GM21723 (cell line): ENCODE measurements around the gene BCL2.
"Not testable (repeated sequence)": the region's sequence is repeated elsewhere in the genome, so short reads cannot be mapped to it uniquely, and the experiment has no call there.

ENCODE experiments used
- ATAC-seq: cut with Tn5 transposase; IDR thresholded peaks from one replicate; pipeline ENCODE4 v1.9.1; 2021; ENCODE audit warnings: mild to moderate bottlenecking, moderate library complexity; ENCODE audit not compliant: unreplicated experiment

BCL2 gene

DNA sequence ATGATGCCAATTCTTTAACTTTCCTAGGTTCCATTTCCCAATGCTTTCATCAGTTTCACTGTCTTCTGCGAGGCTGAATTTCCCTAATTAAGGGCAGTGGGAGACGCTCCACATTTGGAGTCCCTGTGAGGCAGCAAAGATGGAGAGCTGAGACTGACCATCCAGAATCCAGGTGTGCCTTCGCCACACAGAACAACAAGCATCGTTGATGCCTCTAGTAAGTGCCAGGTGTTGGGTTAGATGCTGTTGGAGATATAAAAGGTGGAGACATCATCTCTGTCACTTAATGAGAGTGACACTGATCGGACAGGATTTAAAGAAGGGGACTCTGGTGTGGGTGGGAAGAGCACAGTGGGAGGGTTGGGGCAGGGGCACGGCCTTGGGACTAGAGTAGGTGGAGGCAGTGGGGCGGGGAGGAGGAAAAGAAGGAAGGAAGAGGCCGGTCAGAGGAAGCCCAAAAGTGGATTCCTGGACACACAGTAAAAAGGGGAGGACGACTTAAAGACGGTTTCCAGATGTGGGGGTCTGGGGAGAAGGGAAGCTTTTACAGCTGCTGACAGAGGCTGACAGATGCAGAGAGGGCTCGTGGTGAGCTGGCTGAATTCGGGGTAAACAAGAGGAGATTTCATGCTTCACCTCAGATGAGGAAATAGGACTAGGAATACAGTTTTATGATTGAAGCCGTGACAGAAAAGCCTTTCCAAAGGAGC lies 113.0 kb downstream of the BCL2 start:
- no peak for ATAC-seq

DNA sequence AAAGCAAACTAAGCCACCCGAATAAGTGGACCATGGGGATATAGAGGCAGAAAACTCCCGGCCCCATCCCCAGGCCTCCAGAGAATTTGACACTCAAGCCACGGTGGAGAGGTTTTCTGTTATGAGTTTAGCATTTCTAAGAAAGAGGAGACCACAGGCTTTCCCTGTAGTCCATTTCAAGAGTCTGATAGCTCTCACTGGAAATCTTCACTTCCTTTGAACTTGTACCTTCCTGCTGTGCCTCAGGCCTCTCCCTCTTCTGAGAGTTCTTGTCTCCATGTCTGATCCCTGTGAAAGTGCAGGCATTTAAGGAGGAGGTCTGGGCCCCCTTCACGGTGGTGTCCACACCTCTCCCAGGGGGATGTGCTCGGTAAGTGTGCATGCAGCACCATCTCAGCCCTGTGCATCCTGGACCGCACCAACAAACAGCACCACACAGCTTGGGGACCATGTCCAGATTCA lies 113.7 kb downstream of the BCL2 start:
- no peak for ATAC-seq

DNA sequence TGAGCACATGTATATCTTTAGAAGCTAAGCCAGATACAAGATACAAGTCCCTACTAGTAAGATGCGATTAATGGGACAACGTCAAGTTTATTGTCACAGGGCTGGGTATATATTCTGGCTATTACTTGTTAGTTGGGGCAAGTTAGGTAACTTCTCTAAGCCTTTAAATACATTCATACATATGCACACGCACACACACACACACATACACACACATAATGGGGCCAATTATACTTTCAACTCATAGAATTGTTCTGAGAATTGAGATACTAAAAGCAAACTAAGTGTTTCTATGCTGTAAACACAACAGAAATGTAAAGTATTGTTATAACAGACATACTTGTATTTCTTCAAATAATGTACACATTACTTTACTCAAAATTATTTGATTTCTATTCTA lies 116.1 kb downstream of the BCL2 start:
- ATAC-seq = no peak

DNA sequence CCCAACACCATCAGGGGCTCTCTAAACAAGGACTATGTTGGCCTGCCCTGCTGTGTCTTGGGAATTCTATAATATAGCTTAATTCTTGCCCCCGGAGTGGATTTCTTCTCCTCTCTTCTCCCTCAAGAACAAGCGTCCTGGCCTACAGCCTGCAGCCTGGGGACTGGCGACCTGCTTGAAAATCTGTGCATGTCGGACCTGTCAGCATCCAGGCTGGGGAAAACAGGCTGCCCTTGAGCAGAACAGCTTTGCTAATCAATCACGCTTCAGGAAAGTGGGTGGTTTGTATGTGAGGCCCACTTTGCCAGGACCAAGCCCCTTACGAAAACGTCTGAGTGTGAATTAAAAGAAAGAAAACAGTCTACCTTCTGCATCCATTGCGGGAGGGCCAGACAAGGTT lies 116.7 kb downstream of the BCL2 start:
- no peak for ATAC-seq

DNA sequence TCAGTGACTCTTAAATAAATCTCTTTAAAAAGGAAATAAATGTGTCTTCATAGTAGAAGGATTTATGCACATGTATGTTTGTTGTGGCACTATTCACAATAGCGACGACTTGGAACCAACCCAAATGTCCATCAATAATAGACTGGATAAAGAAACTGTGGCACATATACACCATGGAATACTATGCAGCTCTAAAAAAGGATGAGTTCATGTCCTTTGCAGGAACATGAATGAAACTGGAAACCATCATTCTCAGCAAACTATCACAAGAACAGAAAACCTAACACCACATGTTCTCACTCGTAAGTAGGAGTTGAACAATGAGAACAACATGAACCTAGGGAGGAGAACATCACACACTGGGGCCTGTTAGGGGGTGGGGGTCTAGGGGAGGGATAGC lies 118.1 kb downstream of the BCL2 start:
- not testable (repeated sequence) for ATAC-seq

DNA sequence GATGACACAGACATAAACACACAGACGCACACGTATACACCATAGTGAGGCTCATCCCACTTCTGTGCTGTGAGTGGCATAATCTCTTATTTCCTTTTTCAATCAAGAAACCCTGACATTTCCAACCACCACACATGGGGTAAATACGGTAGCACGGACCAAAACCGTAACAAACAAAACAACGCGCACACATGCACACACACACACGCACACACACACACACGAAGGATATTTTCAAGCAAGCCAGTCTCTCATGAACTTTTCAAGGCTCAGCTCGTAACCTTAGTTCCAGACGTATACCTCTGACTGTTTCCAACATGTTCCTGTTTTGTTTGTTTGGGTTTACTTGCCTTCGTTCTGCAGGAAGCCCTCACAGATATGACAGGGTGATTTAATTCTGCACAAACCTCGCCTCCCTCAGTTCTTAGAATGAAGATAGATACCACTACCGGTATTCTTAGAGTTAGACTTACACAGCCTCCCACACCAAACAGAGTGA lies 119.8 kb downstream of the BCL2 start:
- no peak for ATAC-seq

DNA sequence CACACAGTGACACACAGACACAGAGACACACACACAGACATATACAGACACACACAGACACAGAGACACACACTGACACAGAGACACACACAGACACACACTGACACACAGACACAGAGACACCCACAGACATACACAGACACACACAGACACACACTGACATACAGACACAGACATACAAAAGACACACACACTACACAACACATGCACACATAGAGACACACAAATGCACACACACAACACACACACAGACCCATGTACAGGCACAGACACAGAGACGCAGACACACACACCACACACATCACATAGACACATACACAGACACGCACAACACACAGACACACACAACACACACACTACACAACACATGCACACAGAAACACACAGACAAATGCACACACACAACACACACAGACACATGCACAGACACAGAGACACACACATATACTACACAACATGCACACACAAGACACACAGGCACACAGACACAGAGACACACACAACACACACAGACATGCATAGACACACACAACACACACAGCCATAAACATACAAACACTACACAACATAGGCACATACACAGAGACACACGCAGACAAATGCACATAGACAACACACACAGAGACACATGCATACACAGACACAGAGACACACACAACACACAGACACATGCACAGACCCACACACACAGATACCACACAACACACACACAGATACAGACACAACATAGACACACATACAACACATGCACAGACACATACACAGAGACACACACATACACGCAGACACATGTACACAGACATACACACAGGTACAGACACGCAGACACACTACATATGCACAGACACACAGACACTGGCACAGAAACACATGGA lies 120.5 kb downstream of the BCL2 start:
- ATAC-seq = no peak

DNA sequence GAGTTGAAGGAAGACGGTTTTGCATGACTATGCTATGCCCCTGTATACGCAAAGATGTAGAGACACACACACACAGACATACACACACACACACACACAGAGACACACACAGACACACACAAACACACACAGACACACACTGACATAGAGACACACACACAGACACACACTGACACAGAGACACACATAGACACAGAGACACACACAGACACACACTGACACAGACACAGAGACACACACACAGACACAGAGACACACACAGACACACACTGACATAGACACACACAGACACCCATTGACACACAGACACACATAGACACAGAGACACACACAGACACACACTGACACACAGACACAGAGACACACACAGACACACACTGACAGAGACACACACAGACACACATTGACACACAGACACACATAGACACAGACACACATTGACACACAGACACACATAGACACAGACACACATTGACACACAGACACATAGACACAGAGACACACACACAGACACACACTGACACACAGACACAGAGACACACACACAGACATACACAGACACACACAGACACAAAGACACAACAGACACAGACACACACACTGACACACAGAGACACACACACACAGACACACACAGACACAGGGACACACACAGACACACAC lies 121.3 kb downstream of the BCL2 start:
- ATAC-seq = no peak

DNA sequence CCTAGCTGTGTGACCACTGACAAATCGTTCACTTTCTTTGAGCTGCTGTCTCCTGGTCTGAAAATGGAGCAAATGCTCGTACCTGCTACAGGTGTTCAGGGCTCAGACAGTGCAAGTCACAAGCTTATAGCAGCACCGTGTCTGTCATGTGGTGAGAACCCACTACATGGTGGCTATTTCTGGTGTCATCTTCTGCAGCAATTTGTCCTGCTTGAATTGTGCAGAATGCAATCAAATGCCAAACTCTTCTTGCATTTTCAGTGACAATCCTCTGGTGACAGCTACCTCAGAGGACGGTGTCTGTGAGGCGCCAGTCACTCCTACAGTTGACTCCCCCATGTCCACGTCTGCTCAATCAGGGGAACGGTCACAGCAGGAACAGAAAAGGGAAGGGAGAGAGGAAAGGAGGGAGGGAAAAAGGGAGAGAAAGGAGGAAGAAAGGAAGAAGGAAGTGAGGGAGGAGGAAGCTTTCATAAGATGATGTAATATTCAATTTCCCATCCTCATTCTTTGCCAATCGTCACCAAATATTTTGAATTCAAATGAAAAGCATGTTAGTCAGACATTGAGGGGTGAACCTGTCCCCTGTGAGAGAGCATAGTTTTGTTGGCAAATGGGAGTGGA lies 122.2 kb downstream of the BCL2 start:
- no peak for ATAC-seq

DNA sequence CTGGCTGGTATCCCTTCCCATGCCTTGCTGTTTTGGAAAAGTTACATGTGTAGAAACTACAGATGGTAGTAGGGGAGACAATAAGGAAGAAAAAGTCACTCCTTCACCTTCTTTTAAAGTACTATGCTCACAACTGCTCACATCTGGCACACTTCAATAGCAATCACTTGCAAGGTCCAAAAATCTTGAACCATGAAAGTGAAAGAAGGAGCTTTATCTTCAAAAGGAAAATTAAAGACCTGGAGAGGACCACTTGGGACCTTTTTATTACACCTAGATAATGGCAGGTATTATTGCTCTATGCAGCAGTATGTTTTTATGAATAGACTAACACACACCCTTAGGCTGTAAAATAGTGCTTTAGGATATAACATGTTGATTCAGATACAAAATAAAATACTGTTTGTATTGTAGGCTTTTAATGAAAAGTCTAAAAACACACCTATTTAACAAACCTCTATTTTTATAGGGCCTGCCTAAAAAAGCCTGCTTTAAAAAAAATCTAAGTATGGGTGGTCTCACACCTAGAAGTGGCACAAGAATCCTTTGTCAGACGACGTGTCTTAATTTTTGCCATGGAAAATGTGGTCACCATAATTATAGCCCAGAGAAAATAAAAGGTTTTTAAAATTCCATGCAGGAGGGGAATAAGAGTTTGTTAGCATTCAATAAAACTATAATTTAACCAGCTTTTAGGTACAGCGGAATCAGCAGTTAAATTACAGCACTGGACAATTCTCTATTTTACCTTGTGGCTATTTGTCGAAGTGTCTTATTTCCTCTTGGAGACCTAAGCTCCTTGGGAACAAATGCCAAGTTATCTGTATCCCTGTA lies 124.0 kb downstream of the BCL2 start:
- ATAC-seq = no peak

DNA sequence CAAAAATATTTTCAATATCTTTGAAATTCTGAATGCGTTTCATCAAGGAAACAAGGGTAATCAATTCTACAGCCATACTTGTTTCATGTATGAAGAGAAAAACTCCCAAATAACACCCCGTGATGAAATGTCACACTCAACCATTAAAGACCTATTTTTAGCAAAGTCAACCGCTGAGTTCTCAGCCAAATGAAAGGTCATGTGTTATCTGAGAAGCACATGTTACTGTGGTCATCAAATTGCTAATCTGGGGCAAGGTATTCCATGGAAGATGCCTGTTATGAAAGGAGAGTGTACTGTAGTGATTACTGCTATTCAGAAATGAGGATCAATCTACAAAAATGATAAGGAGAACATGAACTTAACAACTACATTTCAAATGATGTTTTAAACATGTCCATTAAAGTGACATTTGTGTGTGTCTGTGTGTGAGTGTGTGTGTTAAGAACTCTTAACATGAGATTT lies 126.7 kb downstream of the BCL2 start:
- ATAC-seq = peak; percentile 67

DNA sequence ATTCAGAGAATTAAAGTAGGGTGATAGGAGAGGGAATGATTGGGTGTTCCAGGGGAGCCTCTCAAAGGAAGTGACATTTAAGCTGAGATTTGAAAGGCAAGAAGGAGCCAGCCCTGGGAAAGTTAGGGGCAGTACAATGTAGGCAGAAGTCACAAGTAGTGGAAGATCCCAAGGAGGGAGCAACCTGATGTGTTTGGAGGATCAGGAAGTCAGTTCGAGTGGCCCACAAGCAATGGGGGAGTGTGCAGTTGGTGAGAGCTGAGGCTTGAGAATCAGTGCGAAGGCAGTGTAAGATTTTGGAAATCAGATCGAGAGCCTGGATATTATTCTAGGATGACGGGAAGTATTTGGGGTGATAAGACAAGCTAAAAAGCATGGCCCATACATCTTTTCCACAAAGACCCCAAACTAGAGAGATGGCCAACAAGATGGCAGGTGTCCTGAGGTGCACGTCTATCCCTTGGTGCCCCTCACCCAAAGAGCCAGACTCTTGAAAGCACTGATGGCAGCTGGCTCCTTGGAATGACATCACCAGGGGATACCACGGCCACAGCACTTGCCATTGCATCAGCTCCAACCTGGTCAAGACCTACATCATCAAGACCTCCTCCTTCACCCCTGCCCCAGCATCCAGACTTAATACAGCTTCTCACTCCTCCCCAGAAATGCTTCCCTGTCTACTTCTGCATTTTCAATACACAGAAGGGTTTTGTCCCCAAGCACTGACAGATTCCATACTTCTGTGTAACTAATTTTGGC lies 127.3 kb downstream of the BCL2 start:
- ATAC-seq = peak; percentile 30

DNA sequence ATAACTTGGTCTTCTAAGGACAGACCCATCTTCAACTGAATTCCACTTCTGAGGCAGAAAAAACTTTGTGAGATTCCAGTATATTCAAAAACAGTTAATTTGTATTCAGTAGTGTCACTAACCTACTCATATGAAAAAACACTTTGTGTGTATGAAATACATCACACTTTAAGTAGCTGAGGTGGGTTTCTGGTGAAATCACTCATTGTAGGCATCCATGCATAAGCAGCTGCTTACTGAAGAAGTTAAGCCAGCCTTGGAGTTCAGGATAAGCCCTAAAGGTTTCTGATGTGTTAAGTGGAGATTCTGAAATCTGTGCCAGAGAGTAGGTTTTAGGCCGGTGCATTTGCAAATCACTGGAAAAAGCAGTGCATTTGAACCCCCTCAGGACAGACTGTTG lies 128.2 kb downstream of the BCL2 start:
- no peak for ATAC-seq

DNA sequence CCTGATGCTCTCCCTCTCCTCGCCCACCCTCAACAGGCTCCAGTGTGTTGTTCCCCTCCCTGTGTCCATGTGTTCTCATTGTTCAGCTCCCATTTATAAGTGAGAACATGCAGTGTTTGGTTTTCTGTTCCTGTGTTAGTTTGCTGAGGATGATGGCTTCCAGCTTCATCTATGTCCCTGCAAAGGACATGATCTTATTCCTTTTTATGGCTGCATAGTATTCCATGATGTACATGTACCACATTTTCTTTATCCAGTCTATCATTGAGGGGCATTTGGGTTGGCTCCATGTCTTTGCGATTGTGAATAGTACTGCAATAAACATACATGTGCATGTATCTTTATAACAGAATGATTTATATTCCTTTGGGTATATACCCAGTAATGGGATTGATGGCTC lies 128.7 kb downstream of the BCL2 start:
- ATAC-seq = not testable (repeated sequence)

DNA sequence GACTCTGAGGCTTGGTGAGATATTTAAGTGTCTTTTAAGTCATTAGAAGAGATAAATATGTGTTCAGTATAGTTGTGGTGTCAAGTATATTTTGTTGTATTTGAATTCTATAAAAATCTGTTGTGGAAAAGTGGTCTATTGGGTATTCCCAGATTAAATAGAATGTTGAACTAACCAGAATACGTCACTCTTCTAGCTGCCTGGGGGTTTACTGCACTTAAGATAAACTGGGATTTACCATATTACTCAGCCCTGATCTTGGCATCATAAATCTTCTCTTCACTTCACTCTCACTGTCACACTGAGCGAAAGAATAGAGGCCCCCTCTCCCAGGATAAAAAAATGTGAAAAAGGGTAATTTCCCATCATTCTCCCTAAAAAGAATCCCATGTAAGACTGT lies 129.8 kb downstream of the BCL2 start:
- no peak for ATAC-seq

DNA sequence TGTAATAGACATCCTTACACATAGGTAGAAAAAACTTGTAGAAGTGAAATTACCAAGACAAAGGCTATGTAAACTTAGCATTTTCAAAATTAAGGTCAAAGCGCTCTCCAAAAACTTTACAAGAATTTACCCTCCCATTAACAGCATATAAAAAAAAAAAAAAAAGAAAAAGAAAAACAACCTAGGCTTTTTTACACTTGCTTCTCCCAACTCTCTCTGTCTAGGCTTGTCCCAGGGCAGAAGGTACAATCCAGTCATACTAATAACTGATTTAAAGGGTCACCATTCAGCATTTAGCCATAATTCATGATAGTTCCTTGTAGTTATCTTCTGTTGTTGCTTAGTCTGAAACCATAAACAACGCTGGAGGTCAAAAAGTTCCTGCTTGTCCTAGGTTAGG lies 130.5 kb downstream of the BCL2 start:
- ATAC-seq = no peak

DNA sequence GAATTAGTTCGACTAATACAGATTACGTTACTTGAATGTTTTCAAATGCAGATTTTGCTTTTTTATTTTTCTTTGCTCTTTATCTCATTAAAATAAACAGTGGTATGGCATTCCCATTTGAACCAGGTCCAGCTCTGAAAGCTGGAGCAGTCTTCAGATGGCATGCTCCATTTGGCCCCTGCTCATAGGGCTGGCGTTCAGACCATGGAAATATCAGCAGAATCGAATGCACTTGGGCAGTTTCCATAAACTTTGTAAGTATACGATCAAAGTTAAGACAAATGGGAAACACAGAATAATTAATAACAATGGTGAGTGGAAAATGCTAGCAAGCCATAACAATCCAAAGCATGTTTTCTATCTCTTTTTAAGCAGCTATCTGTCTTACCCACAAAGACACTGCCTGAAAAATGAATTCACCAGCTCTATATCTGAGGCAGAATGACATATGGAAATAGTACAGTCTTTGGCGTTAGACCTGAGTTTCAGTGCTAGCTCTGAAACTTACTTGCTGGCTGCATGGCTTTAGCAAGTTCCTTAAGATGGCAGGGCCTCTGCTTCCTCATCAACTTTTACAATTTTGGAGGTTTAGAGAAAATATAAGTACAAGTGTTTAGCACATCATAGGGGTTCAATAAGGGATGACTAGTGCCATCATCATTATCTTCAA lies 131.6 kb downstream of the BCL2 start:
- no peak for ATAC-seq

DNA sequence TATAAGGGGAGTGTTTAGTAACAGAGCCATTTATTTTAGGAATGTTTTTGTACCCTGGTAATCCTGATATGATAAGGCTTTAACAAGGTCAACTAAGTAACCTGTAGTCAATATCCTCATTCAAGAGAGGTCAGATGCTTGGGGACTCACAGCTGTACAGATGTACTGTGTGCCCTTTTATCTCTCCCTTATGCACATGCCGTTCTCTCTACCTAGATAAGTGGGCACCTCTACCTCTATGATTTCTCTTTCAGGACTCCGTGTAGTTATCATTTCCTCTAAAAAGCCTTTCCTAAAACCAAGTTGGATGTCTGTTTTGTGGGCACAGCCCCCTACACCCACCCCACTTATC lies 132.4 kb downstream of the BCL2 start:
- ATAC-seq = no peak
